Breast epithelium (tissue), 3 donors: Measurements from ENCODE around the gene TBCE.
A peak's percentile ranks its signal among the peaks of the same experiment; 100 is the strongest.

ENCODE experiments used
- POLR2AphosphoS5 ChIP-seq, 3 donors: sonication (generic); formaldehyde crosslinking; IDR thresholded peaks; one replicate each; pipeline ENCODE4 v1.6.1; 2017; ENCODE audit warnings: antibody characterized with exemption in 3 of 3
- TF ChIP-seq, protein P1 (sequence below), 3 donors: fragments of 450-650 bp; IDR thresholded peaks; one replicate each; pipeline ENCODE4 v1.5.1; 2016 to 2017; ENCODE audit warnings: antibody characterized with exemption in 3 of 3, mild to moderate bottlenecking in 3 of 3, moderate library complexity in 3 of 3

DNA sequence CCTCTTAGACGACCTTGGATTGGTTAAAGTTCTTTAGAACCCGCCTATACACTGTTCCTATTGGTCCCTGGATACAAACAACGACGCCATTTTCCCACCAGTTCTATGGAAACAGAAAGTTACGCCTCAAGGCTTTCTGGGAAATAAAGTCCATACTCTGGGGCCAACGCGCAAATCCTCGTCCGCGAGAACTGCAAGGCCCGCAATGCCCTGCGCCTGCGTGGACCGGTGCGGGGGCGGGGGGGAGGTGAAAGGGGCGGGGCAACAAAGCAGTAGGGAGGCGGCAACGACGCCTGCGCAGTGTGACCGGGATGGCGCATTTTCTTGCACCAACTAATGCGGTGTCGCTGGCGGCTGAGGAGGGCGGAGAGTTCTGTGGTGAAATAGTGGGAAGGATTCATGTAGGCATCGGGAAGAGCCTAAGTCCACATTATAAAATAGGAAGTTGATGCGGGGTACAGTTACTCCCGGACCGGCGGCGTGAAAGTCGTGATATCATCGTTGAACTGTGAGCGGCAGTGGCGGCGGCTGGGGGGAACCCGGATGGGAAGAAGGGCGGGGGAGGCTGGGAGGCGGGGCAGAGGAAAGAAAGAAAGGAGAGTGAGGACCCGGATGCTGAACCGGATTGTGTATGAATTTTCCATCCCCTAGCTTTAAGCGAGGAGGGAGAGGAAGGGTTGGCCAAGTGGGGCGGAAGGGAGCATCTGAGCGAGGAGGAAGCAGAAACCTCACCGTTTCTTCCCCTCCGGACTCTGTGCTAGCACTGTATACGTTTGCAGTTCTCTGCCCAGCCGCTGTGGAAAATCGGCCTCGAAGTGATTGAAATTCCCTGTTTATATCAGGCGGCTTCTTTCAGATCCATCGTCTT is 38.7 kb upstream of the TBCE start, which contains the start of gene GGPS1:
- TF ChIP-seq, protein P1, sequence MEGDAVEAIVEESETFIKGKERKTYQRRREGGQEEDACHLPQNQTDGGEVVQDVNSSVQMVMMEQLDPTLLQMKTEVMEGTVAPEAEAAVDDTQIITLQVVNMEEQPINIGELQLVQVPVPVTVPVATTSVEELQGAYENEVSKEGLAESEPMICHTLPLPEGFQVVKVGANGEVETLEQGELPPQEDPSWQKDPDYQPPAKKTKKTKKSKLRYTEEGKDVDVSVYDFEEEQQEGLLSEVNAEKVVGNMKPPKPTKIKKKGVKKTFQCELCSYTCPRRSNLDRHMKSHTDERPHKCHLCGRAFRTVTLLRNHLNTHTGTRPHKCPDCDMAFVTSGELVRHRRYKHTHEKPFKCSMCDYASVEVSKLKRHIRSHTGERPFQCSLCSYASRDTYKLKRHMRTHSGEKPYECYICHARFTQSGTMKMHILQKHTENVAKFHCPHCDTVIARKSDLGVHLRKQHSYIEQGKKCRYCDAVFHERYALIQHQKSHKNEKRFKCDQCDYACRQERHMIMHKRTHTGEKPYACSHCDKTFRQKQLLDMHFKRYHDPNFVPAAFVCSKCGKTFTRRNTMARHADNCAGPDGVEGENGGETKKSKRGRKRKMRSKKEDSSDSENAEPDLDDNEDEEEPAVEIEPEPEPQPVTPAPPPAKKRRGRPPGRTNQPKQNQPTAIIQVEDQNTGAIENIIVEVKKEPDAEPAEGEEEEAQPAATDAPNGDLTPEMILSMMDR (IDR thresholded peaks at IDR 0.05): no peak
- peak; percentile 89 to 100 (median 99) for TF ChIP-seq POLR2AphosphoS5 (IDR thresholded peaks at IDR 0.05)
